AG04449 (cell line): ENCODE measurements around the gene ESF1.

ENCODE experiments used
- CTCF ChIA-PET: fragments of 350-600 bp; formaldehyde crosslinking; extraction: SDS; loops from one replicate; lab custom pipeline; 2021; ENCODE audit warnings: antibody characterized with exemption; lab: Yijun Ruan, JAX
- POLR2A ChIA-PET: fragments of 400-600, 350-600 bp; formaldehyde crosslinking; extraction: SDS; loops from one replicate; lab custom pipeline; 2020; ENCODE audit warnings: antibody characterized with exemption, inconsistent platforms; lab: Yijun Ruan, JAX
- DNase-seq: peaks from one replicate; pipeline ENCODE4 v3.0.0-alpha.2; 2010; ENCODE audit warnings: low read depth, low spot score
- H3K4me3 ChIP-seq: 2 replicates; pipeline ENCODE4 v1.5.1; 2011; ENCODE audit warnings: low read depth, mild to moderate bottlenecking, control low read depth, low read length
- CTCF ChIP-seq: IDR thresholded peaks from one replicate; pipeline ENCODE4 v1.5.1; 2011; ENCODE audit warnings: mild to moderate bottlenecking, moderate library complexity, low read length, control low read depth, inconsistent platforms; ENCODE audit not compliant: insufficient read depth; ENCODE audit errors: missing control alignments

The ESF1 gene

DNA sequence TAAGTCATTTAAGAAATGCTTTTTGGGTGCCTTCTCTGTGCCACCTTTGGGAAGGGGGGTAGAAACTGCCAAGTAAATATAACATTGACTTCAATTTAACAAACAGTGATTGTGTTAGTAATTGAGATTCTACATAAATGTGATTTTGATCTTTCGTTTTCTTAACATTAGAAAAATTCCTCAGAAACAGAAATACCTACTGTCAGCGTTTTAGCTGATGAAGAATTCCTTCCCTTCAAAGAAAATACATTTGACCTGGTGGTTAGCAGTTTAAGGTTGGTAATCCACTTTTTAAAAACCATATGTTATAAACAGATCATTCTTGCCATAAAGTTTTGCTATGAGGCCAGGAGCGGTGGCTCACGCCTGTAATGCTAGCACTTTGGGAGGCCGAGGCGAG, 9.9 kb upstream of the ESF1 start:
- CTCF ChIA-PET: interaction anchor here (1.5 to 1.8 kb wide), 2 partner anchors 24 to 25 kb away, joined by 4 to 6 read pairs; no protein-coding TSS in a partner anchor
- H3K4me3 ChIP-seq: no peak overlapping the region
- POLR2A ChIA-PET: no interaction called here
- no peak for TF ChIP-seq CTCF
- no peak for DNase-seq

DNA sequence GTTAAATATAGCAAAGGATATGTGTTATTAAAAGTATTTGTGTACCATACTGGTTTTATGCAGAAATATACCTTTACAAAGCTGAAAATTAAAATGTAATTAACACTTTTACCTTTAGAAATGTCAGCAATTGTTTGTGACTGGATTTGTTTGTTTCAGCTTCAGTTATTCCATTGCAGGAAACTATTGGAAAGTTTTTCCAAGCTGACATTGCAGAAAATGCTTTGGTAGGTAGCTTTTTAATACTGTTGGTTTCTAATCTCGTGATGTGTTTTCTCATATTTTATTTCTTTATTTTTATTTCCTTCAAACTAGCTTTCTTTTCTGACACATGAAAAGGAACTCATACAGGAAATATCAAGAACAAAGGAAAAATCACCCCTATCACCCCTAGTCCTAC, 8.3 kb upstream of the ESF1 start:
- no peak for TF ChIP-seq CTCF
- POLR2A ChIA-PET: no interaction called here
- H3K4me3 ChIP-seq: no peak overlapping the region
- no peak for DNase-seq
- CTCF ChIA-PET: interaction anchor here (1.1 kb wide), 1 partner anchor 21 kb away, joined by 5 read pairs; no protein-coding TSS in a partner anchor

DNA sequence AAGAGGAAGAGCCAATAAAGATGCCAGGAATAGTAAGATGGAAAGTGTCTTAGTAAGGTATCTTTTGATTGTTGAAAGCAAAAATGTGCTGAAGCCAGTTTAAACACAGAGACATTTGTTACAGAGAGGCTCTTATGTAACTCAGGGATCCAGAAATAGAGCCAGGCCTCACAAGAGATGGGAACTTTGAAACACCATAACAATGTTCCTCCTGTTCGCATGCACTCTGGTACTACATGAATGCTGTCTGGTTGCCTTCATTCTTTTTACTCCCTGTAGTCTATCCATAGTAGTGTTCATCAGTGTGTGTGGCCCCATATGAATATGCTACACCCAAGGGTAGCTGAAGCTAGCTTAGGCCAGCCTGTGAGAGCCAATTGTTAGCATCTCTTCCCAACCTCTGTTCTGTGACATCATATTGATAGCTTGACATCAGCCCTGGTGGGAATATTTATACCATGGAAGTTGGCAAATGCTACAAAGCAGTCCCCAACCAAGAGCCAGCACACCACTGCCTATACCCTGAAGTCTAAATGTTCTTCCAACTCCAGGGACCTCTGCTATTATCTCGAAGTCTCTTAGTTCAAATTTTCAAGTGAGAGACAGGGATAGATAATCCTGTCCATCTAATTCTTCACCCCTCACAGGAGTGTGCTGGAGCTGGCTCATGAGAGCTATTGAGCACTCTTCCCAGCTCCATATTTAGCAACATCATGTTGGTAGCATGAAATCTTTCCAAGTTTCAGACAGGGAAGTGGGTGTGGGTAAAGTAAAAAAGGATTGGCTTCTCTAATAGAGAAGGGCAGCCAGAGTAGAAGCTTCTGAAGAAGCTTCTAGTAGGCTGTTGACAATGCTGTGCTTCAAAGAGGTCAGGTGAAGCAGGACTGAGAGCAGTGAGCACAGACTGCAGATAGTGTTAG, 7.1 kb upstream of the ESF1 start:
- TF ChIP-seq CTCF: no peak
- ChIA-PET POLR2A (no interaction called here), CTCF (interaction anchor here (1.1 kb wide), 1 partner anchor 20 kb away, joined by 5 read pairs; no protein-coding TSS in a partner anchor)
- no peak overlapping the region for H3K4me3 ChIP-seq
- DNase-seq: no peak

GRCh38 chr20:13790708-13791107, 6.0 kb upstream of the ESF1 start:
- POLR2A ChIA-PET: no interaction called here
- no peak for DNase-seq
- no peak overlapping the region for H3K4me3 ChIP-seq
- CTCF ChIA-PET: interaction anchor here (0.7 kb wide), 1 partner anchor 244 kb away, joined by 3 read pairs; no protein-coding TSS in a partner anchor
- TF ChIP-seq CTCF: no peak

- POLR2A ChIA-PET: no interaction called here
- CTCF ChIA-PET: interaction anchor here (0.6 to 2.4 kb wide), 25 partner anchors 8 to 865 kb away, joined by 3 to 18 read pairs (median 4); no protein-coding TSS in a partner anchor
- no peak overlapping the region for H3K4me3 ChIP-seq
- DNase-seq: no peak
- TF ChIP-seq CTCF: peak; percentile 61
These were observed 3.6 kb upstream of the ESF1 start for GRCh38 chr20:13788167-13788834.
